Measurements from ENCODE around the gene AP3S2. TPM values are rescaled to one million over a fixed set of nuclear protein-coding genes. Genes with fewer than 3 reads are reported as not detected.

Gene AP3S2
- total and polyA plus RNA-seq, 2 donors from 2014 or later: 17.5 to 42.9 TPM

- Histone ChIP-seq H3K4me3 (ENCODE audit: low read length in 3 of 3) (no peak overlapping the region), H3K9me3 (ENCODE audit: control insufficient read depth in 2 of 3, insufficient read depth in 1 of 3, low read length in 3 of 3) (no peaks in the 10 kb centered on the region), H3K9ac (ENCODE audit: low read length in 3 of 3) (no peak overlapping the region), H3K4me1 (ENCODE audit: control insufficient read depth in 2 of 3, insufficient read depth in 2 of 3, low read depth in 1 of 3, low read length in 3 of 3) (peaks cover 0 to 13% (median 2%) of the 10 kb centered on the region in 3 donors), H3K27ac (ENCODE audit: low read depth in 2 of 2, low read length in 2 of 2) (no peak overlapping the region), H3K36me3 (ENCODE audit: control insufficient read depth in 2 of 3, insufficient read depth in 3 of 3, low read length in 3 of 3) (peaks cover 5 to 26% (median 9%) of the 10 kb centered on the region in 3 donors), H3K27me3 (ENCODE audit: control insufficient read depth, insufficient read depth, low read length) (no peaks in the 10 kb centered on the region)
- no peak for TF ChIP-seq CTCF (IDR thresholded peaks at IDR 0.05; ENCODE audit: borderline replicate concordance, extremely low read depth, insufficient read depth)
- FAIRE-seq (no peak), DNase-seq (no peak)
- intact Hi-C loops (cut with DNase I): no loop called here
Measured at GRCh38 chr15:89830639-89831038, 63.2 kb downstream of the AP3S2 start.

GRCh38 chr15:89829616-89830440 is 64.0 kb downstream of the AP3S2 start:
- DNase-seq (no peak), FAIRE-seq (no peak)
- Histone ChIP-seq H3K9me3 (ENCODE audit: control insufficient read depth in 2 of 3, insufficient read depth in 1 of 3, low read length in 3 of 3) (no peaks in the 10 kb centered on the region), H3K4me3 (ENCODE audit: low read length in 3 of 3) (no peak overlapping the region), H3K4me1 (ENCODE audit: control insufficient read depth in 2 of 3, insufficient read depth in 2 of 3, low read depth in 1 of 3, low read length in 3 of 3) (peaks cover 0 to 13% (median 2%) of the 10 kb centered on the region in 3 donors), H3K36me3 (ENCODE audit: control insufficient read depth in 2 of 3, insufficient read depth in 3 of 3, low read length in 3 of 3) (peaks cover 3 to 20% (median 4%) of the 10 kb centered on the region in 3 donors), H3K27ac (ENCODE audit: low read depth in 2 of 2, low read length in 2 of 2) (no peak overlapping the region), H3K27me3 (ENCODE audit: control insufficient read depth, insufficient read depth, low read length) (no peaks in the 10 kb centered on the region), H3K9ac (ENCODE audit: low read length in 3 of 3) (no peak overlapping the region)
- intact Hi-C loops (cut with DNase I): no loop called here
- no peak for TF ChIP-seq CTCF (IDR thresholded peaks at IDR 0.05; ENCODE audit: borderline replicate concordance, extremely low read depth, insufficient read depth)

- Histone ChIP-seq H3K4me3 (ENCODE audit: low read length in 3 of 3) (no peak overlapping the region), H3K27ac (ENCODE audit: low read depth in 2 of 2, low read length in 2 of 2) (no peak overlapping the region), H3K27me3 (ENCODE audit: control insufficient read depth, insufficient read depth, low read length) (no peaks in the 10 kb centered on the region), H3K36me3 (ENCODE audit: control insufficient read depth in 2 of 3, insufficient read depth in 3 of 3, low read length in 3 of 3) (peaks cover 2 to 16% (median 3%) of the 10 kb centered on the region in 3 donors), H3K9me3 (ENCODE audit: control insufficient read depth in 2 of 3, insufficient read depth in 1 of 3, low read length in 3 of 3) (no peaks in the 10 kb centered on the region), H3K4me1 (ENCODE audit: control insufficient read depth in 2 of 3, insufficient read depth in 2 of 3, low read depth in 1 of 3, low read length in 3 of 3) (peaks cover 0 to 13% (median 2%) of the 10 kb centered on the region in 3 donors), H3K9ac (ENCODE audit: low read length in 3 of 3) (no peak overlapping the region)
- intact Hi-C loops (cut with DNase I): no loop called here
- FAIRE-seq (no peak), DNase-seq (no peak)
- no peak for TF ChIP-seq CTCF (IDR thresholded peaks at IDR 0.05; ENCODE audit: borderline replicate concordance, extremely low read depth, insufficient read depth)
Measured at GRCh38 chr15:89829161-89829560, 64.6 kb downstream of the AP3S2 start.
